Stimulated activated CD4-positive, alpha-beta T cell treated with anti-CD3 and anti-CD28 coated beads, TNF-alpha, amount 100 ng/mL, for 24 hours (primary cell): ENCODE results near the gene TSHR.

ENCODE experiments used
- DNase-seq, 3 experiments: peaks; one replicate each; pipeline ENCODE4 v3.0.0-alpha.2; 2020; ENCODE audit warnings: low read depth in 3 of 3

Gene TSHR

GRCh38 chr14:81177225-81177624, 221.8 kb downstream of the TSHR start:
- DNase-seq, result no peak

GRCh38 chr14:81178063-81178462, 222.6 kb downstream of the TSHR start:
- DNase-seq, result no peak

- no peak for DNase-seq
Observed at GRCh38 chr14:81179631-81180030, 224.2 kb downstream of the TSHR start.

GRCh38 chr14:81187832-81188522, 232.6 kb downstream of the TSHR start:
- no peak for DNase-seq

- no peak for DNase-seq
Observed at GRCh38 chr14:81192594-81192993, 237.2 kb downstream of the TSHR start.

- DNase-seq, result no peak
Observed at GRCh38 chr14:81193924-81194633, 238.7 kb downstream of the TSHR start.
